ENCODE data around the gene SF1.

The SF1 gene

DNA sequence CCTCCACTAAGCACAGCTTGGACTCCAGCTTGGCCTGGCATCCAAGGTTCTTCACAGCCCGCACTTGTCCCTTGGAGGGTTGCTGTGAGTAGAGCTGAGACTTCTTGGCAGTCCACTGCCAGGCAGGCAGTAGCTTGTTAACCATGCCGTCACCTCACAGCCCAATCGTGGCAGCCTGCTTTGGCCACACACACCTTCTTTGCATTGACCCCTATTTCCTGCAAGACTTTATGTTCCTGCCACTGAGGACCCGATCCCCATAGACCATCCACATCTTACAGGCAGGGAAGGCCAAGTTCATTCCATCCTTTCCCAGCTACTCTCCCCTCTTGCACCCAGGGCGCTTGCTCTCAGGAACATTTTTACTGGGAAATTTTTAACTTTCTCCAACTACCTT, 16.1 kb downstream of the SF1 start:
- DNase-seq (ENCODE audit: low spot score), result peak; percentile 30
- TF ChIP-seq, protein P1, sequence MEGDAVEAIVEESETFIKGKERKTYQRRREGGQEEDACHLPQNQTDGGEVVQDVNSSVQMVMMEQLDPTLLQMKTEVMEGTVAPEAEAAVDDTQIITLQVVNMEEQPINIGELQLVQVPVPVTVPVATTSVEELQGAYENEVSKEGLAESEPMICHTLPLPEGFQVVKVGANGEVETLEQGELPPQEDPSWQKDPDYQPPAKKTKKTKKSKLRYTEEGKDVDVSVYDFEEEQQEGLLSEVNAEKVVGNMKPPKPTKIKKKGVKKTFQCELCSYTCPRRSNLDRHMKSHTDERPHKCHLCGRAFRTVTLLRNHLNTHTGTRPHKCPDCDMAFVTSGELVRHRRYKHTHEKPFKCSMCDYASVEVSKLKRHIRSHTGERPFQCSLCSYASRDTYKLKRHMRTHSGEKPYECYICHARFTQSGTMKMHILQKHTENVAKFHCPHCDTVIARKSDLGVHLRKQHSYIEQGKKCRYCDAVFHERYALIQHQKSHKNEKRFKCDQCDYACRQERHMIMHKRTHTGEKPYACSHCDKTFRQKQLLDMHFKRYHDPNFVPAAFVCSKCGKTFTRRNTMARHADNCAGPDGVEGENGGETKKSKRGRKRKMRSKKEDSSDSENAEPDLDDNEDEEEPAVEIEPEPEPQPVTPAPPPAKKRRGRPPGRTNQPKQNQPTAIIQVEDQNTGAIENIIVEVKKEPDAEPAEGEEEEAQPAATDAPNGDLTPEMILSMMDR (IDR thresholded peaks at IDR 0.05; ENCODE audit: extremely low read depth, missing control alignments), result no peak

DNA sequence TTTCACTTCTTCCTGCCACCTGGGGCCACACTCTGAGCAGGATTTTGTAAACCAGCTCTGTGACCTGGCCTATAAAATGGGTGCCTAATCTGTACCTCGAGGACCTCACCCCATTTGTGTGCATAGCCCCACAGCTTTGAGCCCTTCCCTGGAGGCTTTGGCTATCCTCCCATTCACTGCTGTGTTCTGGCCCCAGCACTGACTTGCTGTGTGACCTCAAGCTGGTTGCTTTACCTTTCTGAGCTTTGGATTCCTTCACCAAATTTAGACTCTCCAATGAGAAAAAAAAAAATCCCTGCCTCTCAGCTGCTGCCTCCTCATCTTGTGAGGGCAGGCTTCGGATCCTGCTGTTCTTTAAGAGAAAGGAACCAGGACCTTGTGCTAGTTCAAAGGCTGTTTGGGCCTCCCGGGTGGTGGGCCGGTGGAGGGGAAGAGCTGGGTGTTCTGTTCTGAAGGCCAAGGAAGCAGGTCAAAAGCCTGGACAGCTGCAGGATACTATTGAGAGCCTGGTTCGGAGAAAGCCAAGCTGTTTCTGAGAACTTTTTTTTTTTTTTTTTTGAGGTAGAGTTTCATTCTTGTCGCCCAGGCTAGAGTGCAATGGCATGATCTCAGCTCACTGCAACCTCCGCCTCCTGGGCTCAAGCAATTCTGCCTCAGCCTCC, 17.5 kb downstream of the SF1 start:
- TF ChIP-seq, protein P1 (IDR thresholded peaks at IDR 0.05; ENCODE audit: extremely low read depth, missing control alignments), result no peak
- DNase-seq (ENCODE audit: low spot score), result peak; percentile 18

DNA sequence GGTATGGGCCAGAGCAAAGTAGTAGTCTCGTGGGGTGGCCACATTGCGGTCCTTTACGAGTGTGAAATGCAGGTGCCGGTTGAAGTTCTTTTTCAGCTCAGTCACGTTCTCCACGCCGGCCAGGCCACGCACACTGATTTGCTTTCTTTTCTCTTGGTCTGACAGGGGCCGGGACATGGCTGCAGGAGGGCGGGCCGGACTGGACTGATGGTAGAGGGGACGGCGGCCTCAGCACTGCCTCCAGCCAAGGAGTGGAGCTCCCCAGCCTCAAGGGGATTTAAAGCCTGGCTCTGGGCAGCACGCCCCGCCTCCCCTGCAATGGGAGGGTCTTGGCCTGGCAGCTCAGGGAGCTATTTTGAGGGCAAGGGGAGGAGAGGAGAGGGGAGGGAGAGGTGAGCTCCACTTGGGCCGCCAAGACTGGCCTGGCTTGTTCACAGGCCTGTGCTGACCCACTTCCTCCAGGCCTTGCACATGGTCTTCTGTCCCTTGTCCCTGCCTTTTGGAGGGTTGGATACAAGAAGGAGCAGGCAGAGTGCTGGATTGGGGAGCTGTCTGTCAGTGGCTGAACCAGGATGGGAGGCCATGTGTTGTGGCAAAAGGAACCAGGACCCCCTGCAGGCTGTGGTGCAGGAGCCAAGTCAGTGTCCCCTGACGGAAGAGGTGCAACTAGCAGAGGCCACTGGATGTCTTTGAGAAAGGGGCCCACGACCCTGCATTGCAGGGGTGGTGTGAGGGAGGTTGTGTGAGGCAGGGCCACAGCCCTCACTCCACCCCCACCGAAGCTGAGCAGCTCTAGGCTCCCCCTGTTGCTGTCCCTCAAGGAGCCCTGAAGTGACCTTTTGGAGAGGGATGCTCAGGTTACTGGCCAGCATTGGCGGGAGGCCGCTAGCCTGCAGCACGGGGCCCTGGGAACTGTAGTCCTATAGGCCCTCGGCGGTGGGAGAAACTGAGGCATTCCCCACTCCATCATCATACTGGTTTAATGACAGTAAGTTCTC, 18.3 kb downstream of the SF1 start, which contains the start of gene PYGM:
PYGM (minus strand) TSS at position 253 of the 998 bp plus-strand sequence; CDS start at position 177, 76 bp downstream.
- TF ChIP-seq, protein P1 (IDR thresholded peaks at IDR 0.05; ENCODE audit: extremely low read depth, missing control alignments), result no peak

DNA sequence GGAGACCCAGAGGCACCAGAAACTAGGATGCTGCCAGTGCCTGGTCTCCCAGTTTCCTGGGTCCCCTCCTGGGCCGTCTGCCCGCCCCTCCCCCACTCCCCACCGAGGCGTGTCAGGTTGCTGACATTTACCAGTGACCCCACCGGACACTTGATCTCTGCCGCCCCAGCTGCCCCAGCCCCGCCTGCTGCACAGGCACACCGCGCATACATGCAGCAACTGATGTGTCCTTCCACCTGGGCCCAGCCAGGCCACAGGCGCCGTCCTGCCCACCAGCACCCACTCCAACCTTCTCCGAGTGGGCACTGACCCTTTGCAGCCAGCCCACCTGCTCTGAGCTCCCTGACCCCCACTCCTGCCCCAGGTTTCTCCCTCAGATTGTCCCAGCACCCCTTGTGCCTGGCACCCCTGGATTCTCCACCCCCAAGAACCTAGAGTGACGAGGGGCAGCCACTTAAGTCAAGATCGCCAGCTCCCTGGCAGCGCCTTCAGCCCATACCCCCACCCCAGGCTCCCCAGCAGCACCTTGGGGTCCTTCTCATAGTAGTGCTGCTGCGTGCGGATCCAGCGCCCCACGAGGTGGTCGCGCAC, 19.1 kb downstream of the SF1 start:
- TF ChIP-seq, protein P1 (IDR thresholded peaks at IDR 0.05; ENCODE audit: extremely low read depth, missing control alignments), result no peak
- DNase-seq (ENCODE audit: low spot score), result no peak

More for the DNA sequence above, 18.3 kb downstream of the SF1 start, which contains the start of gene PYGM:
- peak; percentile 19 for DNase-seq (ENCODE audit: low spot score)

DNA sequence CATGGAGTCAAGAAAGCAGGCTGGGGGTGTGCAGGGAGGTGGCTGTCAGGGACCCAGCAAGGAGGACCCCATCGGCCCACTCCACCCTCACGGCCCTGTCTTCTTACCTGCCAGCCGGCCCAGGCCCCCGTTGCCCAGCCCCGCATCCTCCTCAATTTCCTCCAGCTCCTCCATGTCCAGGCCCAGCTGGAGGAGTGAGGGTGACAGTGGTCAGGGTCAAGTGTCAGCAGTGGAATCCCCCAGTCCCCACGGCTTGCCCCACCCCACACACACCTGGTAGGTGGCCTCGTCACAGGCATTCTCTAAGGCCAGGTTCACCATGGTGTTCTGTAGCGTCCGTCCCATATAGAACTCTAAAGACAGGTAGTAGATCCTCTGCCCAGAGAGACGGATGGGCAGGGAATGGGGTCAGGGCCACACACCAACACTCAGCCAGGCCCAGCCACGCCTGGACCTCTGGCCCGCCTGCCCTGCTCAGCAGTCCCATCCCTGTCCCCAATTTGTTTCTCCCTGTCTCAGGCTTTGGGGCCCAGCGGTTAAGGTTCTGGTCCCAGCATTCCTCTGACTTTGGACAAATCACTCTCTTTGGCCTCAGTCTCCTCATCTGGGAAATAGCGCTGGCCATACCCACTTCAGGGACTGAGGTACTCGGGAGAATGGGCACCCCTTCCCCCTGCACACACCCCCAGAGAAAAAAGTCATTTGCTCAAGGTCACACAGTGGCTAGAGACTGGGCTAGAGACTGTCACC, 19.8 kb downstream of the SF1 start:
- peak; percentile 22 for DNase-seq (ENCODE audit: low spot score)
- TF ChIP-seq, protein P1 (IDR thresholded peaks at IDR 0.05; ENCODE audit: extremely low read depth, missing control alignments), result no peak

DNA sequence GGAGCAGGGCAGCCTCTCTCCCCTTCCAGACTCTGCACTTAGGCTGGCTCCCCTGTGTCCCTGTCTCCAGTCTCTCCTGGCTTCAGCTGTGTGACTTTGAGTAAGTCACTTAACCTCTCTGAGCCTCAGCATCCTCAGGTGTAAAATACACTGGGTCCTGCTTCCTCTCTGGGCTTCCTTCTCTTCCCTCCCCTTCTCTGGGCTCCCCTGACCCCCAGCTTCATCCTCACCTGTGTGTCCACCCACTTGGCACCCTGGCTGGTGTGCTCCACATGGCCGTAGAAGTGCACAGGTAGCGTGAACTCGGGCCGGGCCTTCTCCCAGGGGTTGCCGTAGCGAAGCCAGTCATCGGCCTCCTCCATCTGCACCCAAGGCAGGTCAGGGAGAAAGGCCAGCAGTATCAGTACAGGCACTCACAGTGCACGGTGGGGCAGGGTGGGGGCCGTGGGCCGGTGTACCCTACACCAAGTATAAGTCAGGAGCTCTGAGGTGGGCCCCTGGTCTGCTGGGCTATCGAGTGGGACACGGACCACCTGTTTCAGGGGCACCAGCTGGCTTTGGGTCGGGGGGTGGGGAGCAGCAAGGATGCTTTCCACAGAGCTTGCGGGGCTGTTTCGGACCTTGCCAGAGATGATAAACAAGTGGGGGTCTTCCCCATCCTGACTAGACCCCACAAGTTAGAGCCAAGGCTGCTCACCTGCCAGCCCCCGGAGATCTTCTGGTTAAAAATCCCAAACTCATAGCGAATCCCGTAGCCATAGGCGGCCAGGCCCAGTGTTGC, 20.6 kb downstream of the SF1 start:
- TF ChIP-seq, protein P1 (IDR thresholded peaks at IDR 0.05; ENCODE audit: extremely low read depth, missing control alignments), result no peak
- no peak for DNase-seq (ENCODE audit: low spot score)
